Loucy (cell line): Measurements from ENCODE around the gene L2HGDH.

Experiments
- H2AFZ ChIP-seq: fragments of 200-600 bp; sonication (generic); 2 replicates; pipeline ENCODE4 v1.6.0; 2016; ENCODE audit warnings: antibody characterized with exemption, mild to moderate bottlenecking, low read length, moderate library complexity
- H3F3A ChIP-seq: fragments of 200-600 bp; 2 replicates; pipeline ENCODE4 v1.6.0; 2016; ENCODE audit warnings: antibody characterized with exemption, low read depth, mild to moderate bottlenecking
- H3K27me3 ChIP-seq: fragments of 200-600 bp; sonication (generic); 2 replicates; pipeline ENCODE4 v1.6.1; 2014; ENCODE audit warnings: low read length, mild to moderate bottlenecking; ENCODE audit not compliant: insufficient read depth, poor library complexity, severe bottlenecking
- H3K36me3 ChIP-seq: fragments of 200-600 bp; sonication (generic); 2 replicates; pipeline ENCODE4 v1.6.1; 2016; ENCODE audit warnings: low read length; ENCODE audit not compliant: insufficient read depth
- H3K4me1 ChIP-seq: fragments of 200-600 bp; sonication (generic); 2 replicates; pipeline ENCODE4 v1.5.1; 2014; ENCODE audit warnings: low read length, mild to moderate bottlenecking; ENCODE audit not compliant: insufficient read depth, poor library complexity, severe bottlenecking
- H3K4me2 ChIP-seq: fragments of 200-600 bp; sonication (generic); 2 replicates; pipeline ENCODE4 v1.6.0; 2014; ENCODE audit warnings: antibody characterized with exemption, low read length, low read depth, mild to moderate bottlenecking; ENCODE audit not compliant: poor library complexity, severe bottlenecking
- H3K4me3 ChIP-seq: fragments of 200-600 bp; sonication (generic); 2 replicates; pipeline ENCODE4 v1.5.1; 2014; ENCODE audit warnings: low read length, mild to moderate bottlenecking, mixed read lengths; ENCODE audit not compliant: poor library complexity, severe bottlenecking
- H3K79me2 ChIP-seq: fragments of 200-600 bp; sonication (generic); 2 replicates; pipeline ENCODE4 v1.6.1; 2014; ENCODE audit warnings: low read length; ENCODE audit not compliant: insufficient read depth
- H3K9ac ChIP-seq: fragments of 200-600 bp; sonication (generic); 2 replicates; pipeline ENCODE4 v1.6.0; 2014; ENCODE audit warnings: mild to moderate bottlenecking, low read depth, low read length, moderate library complexity; ENCODE audit not compliant: poor library complexity, severe bottlenecking
- H3K9me2 ChIP-seq: fragments of 200-600 bp; sonication (generic); replicated peaks from 2 replicates; pipeline ENCODE4 v1.6.1; 2016; ENCODE audit warnings: low read depth, low read length, mixed read lengths
- H3K9me3 ChIP-seq: fragments of 200-600 bp; sonication (generic); 2 replicates; pipeline ENCODE4 v1.6.1; 2014; ENCODE audit warnings: mild to moderate bottlenecking, antibody characterized with exemption, low read length, low read depth; ENCODE audit not compliant: insufficient read depth
- H4K20me1 ChIP-seq: fragments of 200-600 bp; sonication (generic); 2 replicates; pipeline ENCODE4 v1.6.0; 2014; ENCODE audit warnings: antibody characterized with exemption, low read length, mild to moderate bottlenecking; ENCODE audit not compliant: insufficient read depth, poor library complexity, severe bottlenecking
- CTCF ChIP-seq: fragments of 200-600 bp; sonication (generic); conservative IDR thresholded peaks from 2 replicates; pipeline ENCODE4 v1.5.1; 2014; ENCODE audit warnings: mild to moderate bottlenecking, antibody characterized with exemption, low read length
- EZH2phosphoT487 ChIP-seq: fragments of 200-600 bp; IDR thresholded peaks from 2 replicates; pipeline ENCODE4 v1.6.1; 2018; ENCODE audit warnings: antibody characterized with exemption, mild to moderate bottlenecking, moderate library complexity, borderline replicate concordance

The L2HGDH gene

GRCh38 chr14:50191499-50191898 is 120.5 kb downstream of the L2HGDH start:
- TF ChIP-seq CTCF (no peak), EZH2phosphoT487 (no peak)
- Histone ChIP-seq H4K20me1 (no peaks in the 10 kb centered on the region), H3K9me2 (no peaks in the 10 kb centered on the region), H3F3A (no peaks in the 10 kb centered on the region), H3K4me2 (no peak overlapping the region), H3K36me3 (peaks cover 16% of the 10 kb centered on the region; the same call in 1 of the 2 replicates), H3K27me3 (no peaks in the 10 kb centered on the region), H3K4me1 (no peaks in the 10 kb centered on the region), H3K9me3 (no peaks in the 10 kb centered on the region), H3K79me2 (no peaks in the 10 kb centered on the region), H3K9ac (no peak overlapping the region), H3K4me3 (no peak overlapping the region), H2AFZ (no peak overlapping the region)
